Stimulated activated CD8-positive, alpha-beta memory T cell treated with anti-CD3 and anti-CD28 coated beads, Interleukin-7, amount 100 ng/mL, for 1 hour (primary cell): Measurements from ENCODE around the gene FIS1.
"Not testable (repeated sequence)": the region's sequence is repeated elsewhere in the genome, so short reads cannot be mapped to it uniquely, and the experiment has no call there.

Experiments
- DNase-seq, 2 donors: peaks; one replicate each; pipeline ENCODE4 v3.0.0-alpha.2; 2020; ENCODE audit warnings: low read depth in 2 of 2

The FIS1 gene

DNA sequence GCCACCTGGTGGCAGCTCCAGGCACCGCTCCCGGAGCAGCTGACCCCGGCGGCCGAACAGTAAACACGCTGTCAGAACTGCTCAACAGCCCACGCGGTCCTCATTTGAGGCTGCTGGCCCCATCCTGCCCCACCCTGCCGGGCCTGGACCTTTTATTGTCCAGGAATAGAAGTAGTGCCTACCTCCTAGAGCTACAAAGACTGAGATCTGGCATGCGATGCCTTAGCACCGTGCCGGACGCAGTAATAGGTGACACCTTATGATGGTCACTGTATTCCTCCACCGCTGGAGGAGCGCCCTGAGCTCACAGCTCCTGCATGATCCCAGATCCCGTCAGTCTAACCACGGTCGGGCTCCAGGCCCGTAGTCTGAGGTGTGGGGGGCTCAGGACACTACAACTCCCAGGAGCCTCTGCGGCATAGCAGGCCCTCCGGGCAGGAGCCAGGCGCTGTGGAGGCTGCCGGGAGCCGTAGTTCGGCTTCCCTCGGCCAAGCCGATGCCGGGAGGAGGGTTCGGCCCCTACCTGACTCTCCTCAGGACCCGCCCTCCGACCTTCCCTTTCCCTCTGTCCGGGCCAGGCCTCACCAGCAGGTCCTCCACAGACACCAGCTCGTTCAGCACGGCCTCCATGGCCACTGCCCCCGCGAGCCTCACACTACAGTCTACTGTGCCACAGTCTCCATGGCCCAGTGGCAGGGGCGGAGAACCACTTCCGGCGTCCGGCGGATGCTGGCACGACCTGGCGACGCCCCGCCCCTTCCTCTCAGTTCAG lies at the start of gene FIS1:
FIS1 (minus strand) TSS at position 707 of the 772 bp plus-strand sequence; CDS start at position 630, 77 bp downstream.
- DNase-seq, result peak; percentile 80 to 81

DNA sequence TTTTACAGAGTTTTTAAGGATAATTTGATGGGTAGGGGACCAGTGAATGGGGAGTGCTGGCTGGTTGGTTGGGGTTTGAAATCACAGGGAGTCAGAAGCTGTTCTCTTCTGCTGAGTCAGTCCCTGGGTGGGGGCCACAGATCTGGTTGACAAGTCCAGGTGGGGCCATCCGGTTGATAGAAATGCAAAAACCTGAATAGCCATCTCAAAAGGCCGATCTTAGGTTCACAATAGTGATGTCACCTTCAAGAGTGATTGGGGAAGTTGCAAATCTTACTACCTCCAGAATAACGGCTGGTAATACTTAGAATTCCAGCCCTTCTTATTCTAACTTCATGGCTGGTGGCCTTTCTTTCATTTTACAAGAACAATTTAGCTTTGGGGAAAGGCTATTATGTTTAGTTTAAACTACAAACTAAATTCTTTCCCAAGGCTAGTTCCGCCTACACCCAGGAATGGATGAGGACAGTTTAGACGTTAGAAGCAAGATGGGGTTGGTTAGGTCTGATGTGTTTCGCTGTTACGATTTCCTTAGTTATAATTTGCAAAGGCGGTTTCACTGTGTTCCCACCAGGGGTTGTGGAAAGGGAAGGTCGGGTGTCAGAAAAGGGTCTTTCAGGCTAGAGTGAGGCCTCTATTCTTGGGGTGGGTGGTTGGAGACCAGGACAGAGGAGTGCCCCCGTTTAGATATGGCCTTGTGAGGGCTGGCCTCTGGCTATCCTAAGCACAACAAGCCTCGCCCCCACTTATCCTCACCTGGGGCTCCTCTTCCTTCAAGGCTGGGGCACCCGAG lies 49.4 kb upstream of the FIS1 start:
- no peak for DNase-seq

DNA sequence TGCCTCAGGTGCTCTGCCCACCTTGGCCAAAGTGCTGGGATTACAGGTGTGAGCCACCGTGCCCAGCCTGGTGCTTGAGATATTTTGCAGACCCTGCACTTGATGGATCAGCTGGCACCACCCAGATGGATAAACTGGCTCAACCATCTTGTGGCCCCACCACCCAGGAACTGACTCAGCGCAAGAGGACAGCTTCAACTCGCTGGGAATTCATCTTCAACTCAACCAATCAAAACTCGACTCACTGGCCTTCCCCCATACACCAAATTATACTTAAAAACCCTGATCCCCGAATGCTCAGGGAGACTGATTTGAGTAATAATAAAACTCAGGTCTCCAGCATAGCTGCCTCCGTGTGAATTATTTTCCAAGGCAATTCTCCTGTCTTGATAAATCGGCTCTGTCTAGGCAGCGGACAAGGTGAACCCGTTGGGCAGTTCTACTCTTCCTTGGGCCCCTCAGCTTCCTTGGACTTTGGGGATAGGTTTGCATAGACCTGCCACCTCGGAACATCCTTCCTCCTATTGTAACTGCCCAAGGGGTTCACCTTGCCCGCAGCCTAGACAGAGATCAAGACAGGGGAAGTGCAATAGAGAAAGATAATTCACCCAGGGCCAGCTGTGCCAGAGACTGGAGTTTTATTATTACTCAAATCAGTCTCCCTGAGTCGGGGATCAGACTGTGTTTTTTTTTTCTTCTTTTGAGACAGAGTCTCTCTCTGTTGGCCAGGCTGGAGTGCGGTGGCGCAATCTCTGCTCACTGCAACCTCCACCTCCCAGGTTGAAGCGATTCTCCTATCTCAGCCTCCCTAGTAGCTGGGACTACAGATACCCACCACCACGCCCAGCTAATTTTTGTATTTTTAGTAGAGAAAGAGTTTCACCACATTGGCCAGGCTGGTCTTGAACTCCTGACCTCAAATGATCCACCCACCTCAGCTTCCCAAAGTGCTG lies 48.5 kb upstream of the FIS1 start:
- not testable (repeated sequence) for DNase-seq

DNA sequence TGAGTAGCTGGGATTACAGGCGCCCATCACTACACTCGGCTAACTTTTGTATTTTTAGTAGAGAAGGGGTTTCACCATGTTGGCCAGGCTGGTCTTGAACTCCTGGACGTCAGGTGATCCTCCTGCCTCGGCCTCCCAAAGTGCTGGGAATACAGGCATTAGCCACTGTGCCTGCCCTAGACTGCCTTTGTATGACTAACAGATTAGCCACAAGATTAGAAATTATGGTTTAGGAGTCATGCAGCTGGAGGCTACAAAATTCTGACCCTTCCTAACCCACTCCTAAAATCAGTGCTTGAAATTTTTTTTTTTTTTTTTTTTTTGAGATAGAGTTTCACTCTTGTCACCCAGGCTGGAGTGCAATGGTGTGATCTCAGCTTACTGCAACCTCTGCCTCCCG lies 47.7 kb upstream of the FIS1 start:
- DNase-seq, result not testable (repeated sequence)

DNA sequence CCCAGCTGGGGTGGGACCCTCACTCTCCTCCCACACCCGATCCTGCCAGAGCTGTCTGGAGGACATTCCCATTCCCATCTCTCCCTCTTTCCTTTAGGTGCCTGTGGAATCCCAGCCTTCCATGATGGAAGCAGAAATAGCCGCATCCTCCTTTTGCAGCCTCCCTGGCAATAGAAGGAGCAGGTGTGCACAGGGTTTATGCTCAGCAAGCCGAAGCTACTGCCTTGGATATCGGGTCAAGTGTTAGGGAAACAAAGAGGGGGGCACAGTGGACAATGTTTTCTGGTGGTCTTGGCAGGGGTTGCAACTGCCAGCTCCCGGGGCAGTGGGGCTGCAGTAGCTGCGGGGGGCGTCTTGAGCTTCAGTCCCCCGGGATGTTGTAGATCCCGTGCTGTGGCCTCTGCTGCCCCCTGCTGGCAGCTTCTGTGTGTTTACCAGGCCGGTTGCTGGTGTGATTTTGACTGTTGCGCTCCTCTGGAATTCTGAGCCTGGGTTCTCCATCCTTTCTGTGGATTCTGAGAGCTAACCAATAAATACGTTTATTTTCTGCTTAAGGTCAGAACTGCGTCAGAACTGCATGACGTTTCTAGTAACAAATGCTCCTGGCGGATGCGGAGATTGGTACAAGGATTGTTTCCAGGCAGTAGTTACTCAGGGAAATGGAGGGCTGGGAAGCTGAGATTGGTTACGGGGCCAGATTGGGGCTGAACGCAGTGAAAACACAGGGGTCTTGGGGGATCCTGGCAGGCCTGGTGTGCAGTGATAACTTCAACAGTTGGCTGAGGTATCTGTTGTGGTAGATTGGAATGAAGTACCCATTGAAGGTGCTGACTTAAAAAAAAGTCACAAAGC lies 45.5 kb upstream of the FIS1 start:
- DNase-seq, result peak; percentile 25 to 41

DNA sequence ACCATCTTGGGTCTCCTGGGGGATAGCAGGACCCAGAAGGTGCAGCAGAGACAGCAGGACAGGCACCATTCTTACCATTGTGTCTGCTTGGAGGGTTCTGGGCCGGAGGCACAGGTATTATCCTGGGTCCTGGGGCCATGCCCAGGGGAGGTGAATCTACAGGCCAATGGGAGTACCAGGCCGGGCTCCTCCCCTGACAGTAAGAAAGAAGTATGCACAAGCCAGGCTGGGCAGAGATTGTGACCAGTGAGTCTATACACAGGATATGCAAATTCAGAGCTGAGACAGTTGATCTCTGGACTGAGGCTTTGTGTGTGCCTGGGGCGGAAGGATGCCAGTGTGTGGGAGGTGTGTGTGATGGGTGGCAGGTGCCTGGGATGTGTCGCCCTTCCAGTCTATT lies 44.8 kb upstream of the FIS1 start:
- DNase-seq, result not testable (repeated sequence)

DNA sequence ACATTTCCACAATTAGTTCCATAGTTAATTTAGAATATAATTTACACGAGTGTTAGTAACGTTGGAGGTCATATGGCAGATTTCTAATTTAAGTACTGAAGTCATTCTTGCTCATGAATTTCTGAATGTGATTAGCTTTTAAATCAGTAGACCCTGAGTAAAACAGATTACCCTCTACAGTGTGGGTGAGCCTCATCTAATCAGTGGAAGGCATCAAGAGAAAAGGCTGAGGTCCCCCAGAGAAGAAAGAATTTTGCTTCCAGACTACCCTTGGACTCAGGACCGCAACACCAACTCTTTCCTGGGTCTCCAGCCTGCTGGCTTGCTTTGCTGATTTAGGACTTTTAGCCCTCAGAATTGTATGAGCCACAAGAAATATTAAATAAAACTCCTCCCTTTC lies 43.6 kb upstream of the FIS1 start:
- no peak for DNase-seq

DNA sequence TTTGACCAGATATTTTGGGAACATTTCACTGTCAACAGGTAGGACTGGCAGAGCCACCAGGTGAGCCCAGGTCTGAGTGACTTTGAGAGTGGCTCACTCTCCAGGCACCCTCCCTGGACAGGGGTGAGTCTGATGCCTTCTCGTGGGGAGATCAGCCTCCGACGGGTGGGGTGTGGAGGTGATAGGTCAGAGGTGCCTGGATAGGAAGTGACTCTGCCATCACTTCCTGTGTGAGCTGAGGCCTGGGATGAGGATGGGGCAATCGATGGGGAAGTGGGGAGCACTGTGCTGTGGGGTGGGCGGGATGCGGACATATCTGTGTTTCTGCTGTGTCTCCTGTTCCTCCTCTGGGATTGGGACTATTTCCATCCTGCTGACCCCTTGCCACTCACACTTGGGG lies 42.2 kb upstream of the FIS1 start:
- no peak for DNase-seq

DNA sequence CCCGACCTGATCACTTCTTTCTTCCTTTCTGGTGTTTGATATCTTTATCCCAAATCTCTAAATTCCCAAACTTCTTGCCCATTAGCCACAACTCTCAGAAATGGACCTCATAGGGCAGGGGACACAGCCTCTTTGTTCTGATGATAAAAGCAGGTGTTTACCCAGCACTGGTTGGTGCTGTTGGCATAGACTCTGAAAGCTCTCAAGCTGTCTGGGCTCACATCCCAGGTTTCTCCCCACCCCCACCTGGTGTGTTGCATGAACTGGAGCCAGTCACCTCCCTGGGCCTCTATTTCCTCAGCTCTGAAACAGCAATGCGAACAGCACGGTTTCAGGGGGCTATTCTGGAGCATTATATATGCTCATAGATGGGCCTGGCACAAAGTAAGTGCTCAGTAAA lies 41.0 kb upstream of the FIS1 start:
- not testable (repeated sequence) for DNase-seq

DNA sequence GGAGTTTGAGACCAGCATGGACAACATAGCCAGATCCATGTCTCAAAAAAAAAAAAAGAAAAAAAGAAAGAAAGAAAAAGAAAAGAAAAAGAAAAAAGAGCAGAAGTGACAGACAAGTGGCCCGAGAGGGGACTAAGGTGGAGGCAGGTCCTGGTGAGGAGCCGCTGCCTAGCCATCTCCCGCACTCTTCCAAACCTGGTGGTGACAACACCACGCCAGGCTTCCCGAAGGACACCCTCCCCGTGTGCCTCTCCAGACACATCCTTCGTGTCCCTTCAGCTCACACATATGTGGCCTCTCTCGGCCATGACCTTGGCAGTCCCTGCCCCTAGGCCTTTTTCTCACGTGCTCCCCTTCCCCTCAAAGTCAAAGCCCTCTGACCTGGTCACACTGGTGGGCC lies 40.3 kb upstream of the FIS1 start:
- no peak for DNase-seq

DNA sequence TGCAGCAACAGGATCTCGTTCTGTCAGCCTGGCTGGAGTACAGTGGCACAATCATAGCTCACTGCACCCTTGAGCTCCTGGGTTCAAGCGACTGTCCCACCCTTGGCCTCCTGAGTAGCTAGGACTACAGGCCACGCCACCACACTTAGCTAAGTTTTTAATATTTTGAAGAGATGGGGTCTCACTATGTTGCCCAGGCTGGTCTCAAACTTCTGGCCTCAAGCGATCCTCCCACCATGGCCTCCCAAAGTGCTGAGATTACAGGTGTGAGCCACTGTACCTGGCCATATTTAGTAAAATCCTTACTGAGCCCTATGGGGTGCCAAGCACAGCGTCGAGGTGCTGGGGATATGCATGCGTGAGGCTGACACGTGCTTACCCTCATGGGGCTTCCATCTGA lies 36.0 kb upstream of the FIS1 start:
- DNase-seq, result not testable (repeated sequence)

DNA sequence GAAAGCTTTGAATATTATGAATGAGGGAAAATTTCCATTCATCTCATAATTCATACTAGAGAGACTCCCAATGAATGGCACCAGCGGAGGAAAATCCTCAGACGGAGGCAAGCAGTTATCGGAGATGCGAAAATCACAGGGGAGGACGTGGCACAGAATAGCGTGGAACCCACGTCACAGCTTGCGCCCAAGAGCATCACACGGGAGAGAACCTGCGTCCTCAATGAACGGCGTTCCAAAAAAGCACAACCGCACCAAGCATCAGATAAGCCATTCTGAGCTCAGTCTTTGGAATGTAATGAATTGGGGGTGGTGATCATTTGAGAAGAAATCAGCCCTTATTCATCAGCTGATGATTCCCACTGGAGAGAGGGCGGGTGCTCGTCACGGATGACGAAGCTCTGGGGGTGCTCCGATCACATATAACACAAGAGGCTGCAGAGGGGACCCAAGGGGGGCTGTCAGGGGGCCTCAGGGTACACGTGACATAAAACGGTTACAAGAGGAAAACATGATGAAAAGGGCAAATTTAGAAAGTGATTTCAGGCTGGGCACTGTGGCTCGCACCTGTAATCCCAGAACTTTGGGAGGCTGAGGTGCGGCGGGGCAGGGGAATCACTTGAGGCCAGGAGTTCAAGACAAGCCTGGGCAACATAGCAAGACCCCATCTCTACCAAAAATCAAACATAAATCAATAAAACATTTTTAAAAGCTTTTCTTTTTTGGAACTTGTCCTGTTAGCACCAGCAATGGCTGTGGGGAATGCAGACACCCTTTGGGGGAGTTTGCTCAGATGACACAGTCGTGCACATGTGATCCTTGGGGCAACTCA lies 33.8 kb upstream of the FIS1 start:
- no peak for DNase-seq

DNA sequence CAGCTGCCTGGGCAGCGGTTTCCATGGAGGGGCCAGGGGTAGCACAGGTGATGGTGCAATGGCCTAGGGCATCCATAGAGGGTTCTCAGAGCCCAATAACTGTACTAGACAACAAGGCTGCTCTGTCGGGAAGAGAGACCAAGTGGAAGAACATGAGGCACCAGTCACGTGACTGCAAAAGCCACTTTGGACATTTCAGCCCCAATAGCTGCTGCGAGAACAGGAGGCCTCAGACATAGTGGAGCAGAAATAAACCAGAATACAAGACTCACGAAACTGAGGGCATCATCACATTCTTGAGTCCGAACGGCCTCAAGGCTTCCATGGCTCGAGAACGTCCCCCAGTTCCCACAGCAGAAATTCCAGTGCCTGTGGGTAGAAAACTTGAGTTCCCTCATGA lies 32.3 kb upstream of the FIS1 start:
- DNase-seq, result no peak

DNA sequence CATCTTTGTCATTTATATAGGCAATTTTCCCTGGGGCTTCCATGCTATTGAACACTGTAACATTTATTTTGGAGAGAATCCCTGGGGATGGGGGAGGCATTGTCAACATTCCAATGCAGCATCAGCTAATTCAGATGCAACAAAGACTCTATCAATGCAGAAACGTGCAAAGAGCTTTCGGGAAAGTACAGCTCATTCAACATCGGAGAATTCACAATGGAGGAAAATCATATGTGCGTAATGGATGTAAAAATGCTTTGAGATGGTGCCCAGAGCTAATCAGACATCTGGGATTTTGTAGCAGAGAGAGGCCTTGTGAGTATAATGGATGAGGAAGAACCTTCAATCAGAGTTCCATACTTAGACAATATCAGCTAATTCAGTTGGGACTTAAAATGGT lies 28.3 kb upstream of the FIS1 start:
- DNase-seq, result no peak

DNA sequence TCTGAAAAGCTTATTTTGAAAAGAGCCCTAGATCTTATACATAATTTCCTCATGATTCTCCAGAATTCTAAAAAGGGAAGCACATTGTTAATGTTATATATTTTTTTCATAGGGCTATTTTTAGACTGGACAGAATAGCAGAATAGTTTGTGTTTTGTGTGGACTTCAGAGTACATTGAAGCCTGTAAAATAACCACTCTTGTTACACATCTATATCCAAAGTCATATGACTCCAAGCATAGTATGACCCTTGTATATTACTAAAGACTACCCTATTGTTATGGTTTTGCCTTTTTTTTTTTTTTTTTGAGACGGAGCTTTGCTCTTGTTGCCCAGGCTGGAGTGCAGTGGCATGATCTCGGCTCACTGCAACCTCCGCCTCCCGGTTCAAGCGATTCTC lies 26.1 kb upstream of the FIS1 start:
- DNase-seq, result no peak

DNA sequence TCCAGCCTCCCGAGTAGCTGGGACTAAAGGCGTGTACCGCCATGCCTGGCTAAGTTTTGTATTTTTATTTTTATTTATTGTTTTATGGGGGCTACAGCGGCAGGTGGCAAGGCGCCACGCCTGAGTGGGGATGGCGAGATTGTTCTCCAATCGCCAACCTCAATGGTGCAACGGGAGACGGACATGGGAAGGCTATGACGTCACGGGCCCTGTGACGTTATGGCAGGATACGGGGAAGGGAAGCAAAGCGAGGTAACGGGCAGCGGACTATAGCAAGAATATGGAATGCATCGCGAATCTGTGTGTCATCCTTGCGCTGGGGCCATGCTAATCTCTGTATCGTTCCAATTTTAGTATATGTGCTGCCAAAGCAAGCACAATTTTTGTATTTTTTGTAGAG lies 24.8 kb upstream of the FIS1 start:
- no peak for DNase-seq

DNA sequence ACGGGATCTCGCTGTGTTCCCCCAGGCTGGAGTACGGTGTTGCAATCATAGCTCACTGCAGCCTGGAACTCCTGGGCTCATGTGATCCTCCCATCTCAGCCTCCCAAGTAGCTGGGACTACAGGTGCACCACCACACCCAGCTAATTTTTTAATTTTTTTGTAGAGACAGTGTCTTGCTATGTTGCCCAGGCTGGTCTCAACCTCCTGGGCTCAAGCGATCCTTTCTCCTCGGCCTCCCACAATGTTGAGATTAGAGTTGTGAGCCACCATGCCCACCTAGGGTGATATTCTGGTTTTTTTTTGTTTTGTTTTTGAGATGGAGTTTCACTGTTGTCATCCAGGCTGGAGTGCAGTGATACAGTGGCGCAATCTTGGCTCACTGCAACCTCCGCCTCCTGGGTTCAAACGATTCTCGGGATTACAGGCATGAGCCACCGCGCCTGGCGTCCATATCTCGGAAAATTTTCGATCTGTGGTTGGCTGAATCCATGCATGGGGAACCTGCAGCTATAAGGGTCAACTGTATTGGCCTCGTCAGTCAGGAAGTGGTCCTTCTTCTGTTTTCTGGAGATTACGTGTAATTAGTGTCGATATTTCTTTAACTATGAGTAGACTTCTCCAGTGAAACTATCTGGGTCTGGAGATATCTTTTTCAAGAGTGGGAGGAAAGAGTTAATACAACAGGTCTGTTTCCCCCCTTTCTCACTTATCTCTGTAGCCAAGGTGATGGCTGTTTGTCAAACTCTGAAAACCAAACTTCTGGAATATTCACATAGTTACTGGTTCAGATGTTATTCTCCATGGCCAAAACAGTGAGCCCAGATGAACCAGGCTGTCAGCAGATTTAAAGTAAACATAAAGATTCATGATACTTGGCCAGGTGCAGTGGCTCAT lies 21.0 kb upstream of the FIS1 start:
- DNase-seq, result no peak

DNA sequence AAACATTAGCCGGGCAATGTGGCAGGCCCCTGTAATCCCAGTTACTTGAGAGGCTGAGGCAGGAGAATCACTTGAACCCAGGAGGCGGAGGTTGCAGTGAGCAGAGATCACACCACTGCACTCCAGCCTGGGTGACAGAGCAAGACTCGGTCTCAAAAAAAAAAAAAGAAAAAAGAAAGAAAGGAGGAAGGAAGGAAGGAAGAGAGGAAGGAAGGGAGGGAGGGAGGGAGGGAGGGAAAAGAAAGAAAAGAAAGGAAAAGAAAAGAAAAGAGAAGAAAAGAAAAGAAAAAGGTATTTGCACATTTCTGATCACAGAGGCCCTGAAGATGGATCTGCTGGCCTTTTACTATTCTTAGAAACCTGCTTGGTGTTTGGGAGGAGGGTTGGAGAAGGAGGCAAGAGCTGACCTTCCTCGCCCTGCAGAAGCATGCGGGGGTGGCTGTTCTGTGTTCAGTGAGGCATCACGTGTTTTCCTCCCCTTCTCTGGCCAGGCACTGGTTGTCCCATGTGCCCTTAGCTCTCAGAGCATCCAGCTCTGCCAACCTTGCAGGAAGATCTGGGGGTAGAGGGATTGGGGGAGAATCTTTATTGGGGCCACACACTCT lies 19.3 kb upstream of the FIS1 start:
- DNase-seq, result not testable (repeated sequence)

DNA sequence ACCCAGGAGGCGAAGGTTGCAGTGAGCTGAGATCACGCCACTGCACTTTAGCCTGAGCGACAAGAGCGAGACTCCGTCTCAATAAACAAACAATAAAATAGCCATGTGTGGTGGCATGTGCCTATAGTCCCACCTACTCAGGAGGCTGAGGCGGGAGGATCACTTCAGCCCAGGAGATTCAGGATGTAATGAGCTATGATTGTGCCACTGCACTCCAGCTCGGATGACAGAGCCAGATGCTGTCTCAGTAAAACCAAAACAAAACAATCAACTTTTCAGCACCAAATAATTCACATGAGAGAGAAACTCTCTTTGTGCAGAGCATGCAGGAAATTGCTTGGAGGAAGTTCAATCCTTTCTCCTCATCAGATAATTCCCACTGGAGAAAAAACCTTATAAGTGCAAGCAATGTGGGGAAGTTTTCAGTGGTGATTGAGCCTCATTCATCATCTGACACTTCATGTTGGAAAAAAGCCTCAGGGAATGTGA lies 13.4 kb upstream of the FIS1 start:
- no peak for DNase-seq
